ENCODE data around the gene OR52W1.

OR52W1 gene, protein sequence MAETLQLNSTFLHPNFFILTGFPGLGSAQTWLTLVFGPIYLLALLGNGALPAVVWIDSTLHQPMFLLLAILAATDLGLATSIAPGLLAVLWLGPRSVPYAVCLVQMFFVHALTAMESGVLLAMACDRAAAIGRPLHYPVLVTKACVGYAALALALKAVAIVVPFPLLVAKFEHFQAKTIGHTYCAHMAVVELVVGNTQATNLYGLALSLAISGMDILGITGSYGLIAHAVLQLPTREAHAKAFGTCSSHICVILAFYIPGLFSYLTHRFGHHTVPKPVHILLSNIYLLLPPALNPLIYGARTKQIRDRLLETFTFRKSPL

DNA sequence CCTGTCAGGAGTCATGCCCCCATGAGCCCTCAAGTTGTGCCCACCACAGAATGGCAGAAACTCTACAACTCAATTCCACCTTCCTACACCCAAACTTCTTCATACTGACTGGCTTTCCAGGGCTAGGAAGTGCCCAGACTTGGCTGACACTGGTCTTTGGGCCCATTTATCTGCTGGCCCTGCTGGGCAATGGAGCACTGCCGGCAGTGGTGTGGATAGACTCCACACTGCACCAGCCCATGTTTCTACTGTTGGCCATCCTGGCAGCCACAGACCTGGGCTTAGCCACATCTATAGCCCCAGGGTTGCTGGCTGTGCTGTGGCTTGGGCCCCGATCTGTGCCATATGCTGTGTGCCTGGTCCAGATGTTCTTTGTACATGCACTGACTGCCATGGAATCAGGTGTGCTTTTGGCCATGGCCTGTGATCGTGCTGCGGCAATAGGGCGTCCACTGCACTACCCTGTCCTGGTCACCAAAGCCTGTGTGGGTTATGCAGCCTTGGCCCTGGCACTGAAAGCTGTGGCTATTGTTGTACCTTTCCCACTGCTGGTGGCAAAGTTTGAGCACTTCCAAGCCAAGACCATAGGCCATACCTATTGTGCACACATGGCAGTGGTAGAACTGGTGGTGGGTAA is at the start of gene OR52W1:
Gene OR52W1, plus strand, starts transcription at position 51 of the 637 bp plus-strand sequence. Its CDS starts 0 bp downstream, at position 51.
- no peak for DNase-seq

DNA sequence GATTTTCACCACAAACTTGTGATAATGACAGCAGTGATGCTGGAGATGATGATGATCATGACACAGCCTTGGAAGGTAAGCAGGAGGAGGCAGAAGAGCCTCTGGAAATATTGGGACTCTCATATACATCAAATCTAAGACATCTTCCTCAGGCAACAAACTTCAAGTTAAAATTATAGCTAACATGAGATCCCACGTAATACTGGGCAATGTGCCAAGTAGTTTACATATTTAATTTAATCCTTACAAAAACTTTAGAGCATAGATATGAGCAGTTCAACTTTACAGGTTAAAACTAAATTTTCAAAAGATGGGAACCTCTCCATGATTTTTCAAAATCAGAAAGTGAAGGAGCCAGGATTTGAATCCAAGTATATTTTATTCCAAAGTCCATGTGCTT is 47.9 kb upstream of the OR52W1 start:
- no peak for DNase-seq

DNA sequence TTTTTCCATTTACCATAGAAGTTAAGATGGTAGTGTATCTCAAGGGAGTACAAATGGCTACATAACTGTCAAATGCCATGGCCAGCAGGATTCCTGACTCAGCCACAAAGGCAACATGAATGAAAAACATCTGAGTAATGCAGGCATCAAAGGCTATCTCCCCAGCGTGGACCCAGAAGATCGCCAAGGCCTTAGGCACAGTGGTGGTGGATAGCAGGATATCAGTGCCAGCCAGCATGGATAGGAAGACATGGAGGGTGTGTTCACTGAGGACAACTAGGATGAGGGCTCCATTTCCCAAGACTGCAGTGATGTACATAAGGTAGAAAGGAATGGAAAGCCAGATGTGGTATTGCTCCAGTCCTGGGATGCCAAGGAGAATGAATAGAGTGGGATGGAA is 46.9 kb upstream of the OR52W1 start:
- DNase-seq = no peak

DNA sequence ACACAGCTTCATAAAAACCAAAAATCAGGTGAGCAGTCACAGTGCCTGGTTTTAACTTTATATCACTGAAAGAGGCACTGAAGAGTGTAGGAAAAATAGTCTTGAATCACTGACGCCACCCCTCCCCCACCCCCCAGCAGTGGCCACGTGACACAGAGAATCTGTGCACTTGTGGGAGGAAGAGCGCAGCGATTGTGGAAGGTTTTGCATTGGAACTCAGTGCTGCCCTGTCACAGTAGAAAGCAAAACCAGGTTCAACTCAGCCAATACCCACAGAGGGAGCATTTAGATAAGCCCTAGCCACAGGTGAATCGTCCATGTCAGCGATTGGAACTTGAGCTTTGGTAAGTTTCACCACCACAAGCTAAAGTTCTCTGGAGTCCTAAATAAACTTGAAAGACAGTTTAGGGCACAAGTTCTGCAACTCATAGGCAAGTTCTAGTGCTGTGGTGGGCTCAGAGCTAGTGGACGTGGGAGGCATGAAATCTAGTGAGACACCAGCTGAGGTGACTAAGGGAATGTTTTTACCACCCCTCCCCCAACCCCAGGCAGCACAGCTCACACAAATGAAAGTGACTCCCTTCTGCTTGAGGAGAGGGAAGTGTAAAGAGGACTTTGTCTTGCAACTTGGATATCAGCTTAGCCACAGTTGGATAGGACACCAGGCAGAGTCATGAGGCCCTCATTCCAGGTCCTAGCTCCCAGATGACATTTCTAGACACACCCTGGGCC is 42.2 kb upstream of the OR52W1 start:
- no peak for DNase-seq

DNA sequence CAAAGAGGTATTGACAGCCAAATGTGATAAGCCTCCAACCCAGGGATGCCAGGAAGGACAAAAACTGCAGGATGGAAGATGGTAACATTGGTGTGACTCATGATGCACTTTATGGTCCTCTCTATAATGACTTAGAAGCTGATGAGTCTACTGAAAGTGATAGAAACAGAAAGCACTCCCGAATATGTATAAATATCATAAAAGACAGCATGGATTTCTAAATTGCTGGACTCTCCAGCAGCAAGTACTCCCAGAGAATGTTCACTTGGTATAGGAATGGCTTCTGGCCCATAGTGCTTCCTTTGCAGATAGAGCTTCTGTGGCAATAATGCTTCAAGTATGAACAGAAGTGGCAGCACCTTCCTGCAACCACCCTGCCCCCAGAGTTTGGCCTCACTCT is 28.8 kb upstream of the OR52W1 start, which contains the start of gene OR52B2:
Gene OR52B2, minus strand, starts transcription at position 101 of the 400 bp plus-strand sequence. Its CDS starts 0 bp downstream, at position 101.
- no peak for DNase-seq

DNA sequence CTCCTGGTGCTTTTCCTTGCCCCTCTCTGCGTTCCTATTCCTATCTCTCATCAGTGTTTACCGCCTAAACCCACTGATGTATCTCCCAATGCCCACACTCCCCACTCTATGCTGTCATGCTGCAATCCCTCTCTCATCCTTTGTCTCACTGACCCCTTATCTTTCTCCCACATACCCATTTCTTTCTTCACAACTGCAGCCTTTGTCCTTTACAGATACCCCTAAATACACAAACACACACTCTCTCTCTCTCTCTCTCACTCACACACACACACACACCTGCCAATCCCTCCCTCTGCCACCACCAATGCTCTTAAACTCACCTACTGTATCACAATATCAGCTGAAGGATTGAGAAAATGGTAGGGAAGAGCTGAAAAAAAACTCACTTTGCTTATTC is 23.6 kb upstream of the OR52W1 start:
- DNase-seq = no peak

DNA sequence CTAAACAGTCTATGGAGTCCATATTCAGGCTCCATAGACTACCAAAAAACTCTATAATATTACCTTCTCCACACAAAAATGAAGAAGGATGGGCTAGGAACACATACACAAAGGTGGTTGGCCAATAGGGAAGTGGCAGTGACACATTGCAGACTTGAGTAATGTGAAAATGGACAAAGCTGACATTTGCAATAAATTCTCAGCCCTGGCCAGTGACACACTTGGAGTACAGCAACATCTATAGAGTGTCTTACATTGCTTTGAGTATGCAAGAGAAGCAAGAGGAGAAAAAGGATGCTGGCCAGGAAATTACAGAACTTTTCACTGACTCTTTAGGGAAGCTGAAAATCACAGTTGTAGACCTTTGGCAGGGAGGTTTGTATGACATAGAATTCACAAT is 7.3 kb upstream of the OR52W1 start:
- DNase-seq = no peak

DNA sequence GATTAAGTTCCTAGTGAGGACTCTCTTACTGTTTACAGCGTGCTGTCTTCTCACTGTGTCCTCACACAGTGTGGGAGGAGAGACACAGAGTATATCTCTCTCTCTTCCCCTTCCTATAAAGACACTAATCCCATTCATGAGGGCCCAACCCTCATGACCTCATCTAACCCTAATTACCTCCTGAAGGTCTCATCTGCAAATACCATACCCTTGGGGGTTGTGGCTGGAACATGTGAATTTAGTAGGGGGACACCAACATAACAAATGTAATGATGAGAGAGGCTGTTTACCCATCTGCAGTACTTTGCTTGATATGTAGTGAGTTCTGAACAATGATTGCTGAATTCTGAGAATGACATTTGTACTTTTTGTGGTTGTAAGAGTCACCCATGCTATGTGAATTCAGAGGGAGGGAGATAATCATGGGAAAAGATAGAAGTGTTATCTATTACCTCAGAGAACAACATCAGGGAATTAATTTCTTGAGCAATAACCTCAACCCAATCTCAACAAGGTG is 4.9 kb upstream of the OR52W1 start:
- DNase-seq = no peak

DNA sequence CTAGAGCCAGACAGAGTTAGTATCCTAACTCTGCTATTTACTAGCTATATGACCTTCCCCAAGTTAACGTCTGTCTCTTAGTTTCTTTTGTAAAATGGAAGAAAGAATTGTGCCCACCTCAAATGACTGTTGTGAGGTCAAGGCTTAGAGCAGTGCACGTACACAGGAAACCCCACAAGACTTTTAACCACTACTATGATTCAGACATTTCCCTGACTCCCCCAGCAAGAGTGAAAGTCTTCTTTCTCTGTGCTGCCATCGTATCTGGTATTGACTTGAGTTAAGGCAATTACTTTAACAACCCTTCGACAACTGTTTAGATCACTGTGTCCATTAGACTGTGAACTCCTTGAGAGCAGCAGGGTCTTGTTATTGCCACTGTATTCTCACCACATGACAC is 2.6 kb upstream of the OR52W1 start:
- DNase-seq = no peak

DNA sequence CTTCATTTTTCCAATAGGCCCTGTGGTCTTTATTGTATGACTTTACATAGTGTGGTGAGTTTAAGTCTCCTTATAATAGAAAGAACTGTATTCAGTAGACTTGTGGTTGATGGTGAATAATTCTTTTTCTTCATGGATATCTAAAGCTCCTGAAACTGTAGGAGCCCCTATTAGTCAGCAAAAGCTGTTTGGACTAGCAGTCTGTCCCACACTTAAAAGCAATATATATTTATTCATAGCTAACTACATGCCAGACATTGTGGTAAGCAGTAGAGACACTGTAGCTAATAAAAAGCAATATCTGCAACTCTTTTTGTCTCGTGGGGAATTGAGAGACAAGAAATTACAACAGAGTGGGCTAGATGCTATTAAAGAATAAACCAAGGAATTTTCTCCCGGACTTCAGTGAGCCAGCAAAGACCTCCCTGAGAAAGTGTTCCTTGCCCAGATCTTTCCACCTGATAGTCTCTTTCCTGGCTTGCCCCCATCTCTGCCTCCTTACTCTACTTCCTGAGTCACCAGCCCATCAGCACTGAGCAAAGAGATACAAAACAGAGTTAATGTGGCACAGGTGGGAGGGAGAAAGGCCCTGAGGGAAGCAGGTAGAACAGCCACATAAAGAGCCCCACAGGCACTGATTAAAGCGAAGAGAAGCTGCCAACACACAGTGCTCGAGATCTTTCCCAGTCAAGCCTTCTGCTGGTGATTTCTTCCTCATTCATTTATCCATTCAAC is 1.4 kb upstream of the OR52W1 start:
- DNase-seq = no peak

DNA sequence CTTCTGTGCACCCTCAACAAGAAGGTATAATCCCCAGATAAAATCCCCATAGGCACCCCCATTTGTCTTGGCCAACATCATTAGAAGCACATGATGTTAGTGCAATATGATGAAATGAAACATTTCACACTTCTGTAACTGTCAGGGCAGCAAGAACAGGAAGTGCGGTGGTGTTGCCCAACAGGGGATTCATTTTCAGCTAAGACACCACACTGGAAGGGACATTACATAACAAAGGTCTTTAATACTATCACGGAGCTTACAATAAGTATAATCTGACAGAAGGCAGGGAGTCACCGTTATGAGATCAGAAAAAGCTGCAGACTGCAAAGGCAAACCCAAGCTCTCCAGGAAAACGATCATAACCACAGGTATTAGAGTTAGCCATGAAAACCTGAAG is 2.0 kb downstream of the OR52W1 start:
- DNase-seq = no peak

DNA sequence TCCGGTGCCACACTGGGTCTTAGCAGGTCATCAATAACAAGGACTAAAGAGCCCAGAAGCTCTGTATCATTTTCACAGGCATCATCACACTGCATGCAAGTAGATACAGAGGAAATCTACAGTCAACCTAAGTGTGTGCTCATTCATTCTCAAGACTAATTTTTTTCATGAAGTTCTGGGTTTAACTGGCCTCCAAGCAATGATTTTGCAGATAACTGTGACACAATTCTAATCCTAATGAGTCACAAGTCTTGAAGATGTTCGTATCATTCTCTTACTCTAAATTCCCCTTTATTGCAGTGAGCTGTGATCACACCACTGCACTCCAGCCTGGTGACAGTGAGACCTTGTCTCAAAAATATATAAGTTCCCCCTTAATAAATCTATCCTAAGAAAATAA is 2.5 kb downstream of the OR52W1 start:
- DNase-seq = no peak

DNA sequence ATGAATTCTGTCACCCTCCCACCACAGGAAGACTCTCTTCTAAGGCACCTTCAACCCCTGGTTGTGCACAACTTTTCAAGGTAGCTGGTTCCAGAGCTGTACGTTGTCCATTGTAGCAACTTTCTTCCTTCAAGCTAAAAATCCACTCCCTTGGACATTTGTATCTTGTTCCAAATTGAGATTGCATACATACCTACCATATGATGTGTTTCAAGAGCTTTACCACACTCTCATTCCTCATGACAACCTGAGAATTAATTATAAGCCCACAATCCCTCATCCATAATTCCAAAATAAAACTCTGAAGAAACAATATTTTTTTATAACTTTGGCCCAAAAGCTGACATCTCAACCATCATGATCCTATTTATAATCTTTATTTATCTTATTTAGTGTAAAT is 3.0 kb downstream of the OR52W1 start:
- DNase-seq = no peak

DNA sequence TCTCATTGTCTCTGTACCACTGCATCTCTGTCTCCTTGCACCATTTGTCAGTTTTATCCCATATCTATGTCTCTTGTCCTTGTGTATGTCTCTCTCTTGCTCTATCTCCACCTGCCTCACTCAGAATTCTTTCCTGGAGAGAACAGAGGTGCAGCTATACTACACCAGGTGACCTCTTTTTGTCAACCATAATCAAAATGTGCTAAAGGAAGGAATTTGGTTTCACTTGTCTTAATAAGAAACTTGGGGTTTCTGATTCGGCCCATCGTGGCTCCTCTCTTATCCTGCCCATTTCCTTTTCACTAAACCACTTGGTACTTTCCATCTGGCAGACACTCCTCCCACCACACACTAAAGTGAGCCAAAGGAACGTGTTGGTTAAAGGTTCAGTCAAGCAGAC is 4.3 kb downstream of the OR52W1 start:
- no peak for DNase-seq

DNA sequence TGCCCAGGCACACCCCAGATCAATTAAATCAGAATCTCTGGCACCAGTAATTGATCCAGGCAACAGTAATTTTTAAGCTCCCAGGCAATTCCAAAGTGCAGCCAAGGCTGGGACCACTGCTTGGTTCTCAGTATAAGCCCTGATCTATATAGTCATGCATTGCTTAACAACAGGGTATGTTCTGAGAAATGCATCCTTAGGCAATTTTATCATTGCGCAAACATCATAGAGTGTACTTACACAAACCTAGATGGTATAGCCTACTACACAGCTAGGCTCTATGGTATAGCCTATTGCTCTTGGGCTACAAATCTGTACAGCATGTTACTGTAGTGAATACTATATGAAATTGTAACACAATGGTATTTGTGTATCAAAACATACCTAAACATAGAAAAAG is 5.7 kb downstream of the OR52W1 start:
- no peak for DNase-seq

DNA sequence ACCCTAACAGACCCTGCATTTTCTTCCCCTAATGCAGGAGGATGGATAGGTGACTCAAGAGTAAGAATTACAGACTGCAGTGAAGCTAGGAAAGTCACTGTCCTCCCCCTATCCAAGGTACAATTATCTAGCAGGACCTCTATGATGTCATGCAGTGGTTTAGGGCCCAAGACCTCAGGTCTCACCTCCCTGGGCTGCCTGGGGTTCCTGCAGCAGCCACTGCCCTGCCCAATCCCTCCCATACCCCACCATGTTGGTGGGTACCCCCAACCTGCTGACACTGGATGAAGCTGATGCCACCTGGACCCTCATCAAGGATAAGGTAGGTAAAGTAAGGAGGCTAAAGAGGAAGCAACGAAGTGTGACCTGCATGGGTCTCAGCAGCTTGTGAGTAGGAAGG is 6.3 kb downstream of the OR52W1 start, which contains the start of gene C11orf42:
Gene C11orf42, plus strand, starts transcription at position 192 of the 400 bp plus-strand sequence. Its CDS starts 59 bp downstream, at position 251.
- DNase-seq = no peak

DNA sequence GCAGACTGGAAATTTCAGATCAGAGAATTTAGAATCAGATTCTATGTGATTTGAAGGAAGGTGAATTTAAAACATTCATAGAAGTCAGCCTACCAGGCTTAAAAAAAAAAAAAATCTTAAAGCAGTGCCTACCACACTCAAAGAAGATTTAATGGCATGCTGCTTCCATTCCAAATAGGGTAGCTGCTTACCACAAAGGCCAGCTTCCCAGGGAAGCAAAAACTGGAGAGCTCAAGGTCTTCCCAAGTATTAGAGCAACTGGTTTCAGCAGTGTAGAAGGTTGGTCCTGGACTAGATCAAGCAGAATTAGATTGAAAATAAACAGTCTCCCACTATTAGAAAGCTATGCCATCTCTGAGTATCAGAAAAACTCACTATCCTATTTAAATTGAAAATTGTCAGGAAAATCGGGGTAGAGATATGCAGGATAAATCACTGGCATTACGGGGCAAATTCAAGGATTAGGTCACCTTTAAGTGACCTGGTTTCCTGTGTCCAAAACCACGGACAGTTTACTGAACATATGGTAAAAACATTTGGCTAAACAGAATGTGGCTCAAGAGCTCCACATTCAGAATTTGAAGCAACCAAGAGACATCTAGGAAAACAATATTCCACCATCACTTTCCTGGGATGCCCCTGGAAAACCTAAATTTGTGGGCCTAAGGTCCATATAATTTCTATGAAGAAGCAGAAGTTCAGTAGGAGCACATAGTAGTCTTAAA is 7.6 kb downstream of the OR52W1 start:
- DNase-seq = no peak

DNA sequence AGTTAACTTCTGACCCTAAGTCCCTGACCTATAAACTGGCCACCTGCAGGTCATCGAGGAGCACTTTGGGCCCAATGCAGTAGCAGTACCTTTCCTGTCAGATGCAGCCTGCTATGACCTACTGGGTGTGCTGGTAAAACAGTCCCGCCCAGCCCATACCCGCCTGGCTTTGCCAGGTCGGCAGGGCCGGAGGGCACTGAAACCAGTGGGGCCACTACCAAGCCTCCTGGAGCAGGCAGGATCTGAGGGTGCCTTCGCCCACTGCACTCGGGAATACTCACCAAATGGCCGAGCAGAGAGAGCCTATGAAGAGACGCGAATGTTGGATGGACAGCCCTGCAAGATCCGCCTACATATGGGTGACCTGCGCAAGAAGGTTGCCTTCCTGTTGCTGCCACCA is 10.8 kb downstream of the OR52W1 start:
- DNase-seq = no peak

DNA sequence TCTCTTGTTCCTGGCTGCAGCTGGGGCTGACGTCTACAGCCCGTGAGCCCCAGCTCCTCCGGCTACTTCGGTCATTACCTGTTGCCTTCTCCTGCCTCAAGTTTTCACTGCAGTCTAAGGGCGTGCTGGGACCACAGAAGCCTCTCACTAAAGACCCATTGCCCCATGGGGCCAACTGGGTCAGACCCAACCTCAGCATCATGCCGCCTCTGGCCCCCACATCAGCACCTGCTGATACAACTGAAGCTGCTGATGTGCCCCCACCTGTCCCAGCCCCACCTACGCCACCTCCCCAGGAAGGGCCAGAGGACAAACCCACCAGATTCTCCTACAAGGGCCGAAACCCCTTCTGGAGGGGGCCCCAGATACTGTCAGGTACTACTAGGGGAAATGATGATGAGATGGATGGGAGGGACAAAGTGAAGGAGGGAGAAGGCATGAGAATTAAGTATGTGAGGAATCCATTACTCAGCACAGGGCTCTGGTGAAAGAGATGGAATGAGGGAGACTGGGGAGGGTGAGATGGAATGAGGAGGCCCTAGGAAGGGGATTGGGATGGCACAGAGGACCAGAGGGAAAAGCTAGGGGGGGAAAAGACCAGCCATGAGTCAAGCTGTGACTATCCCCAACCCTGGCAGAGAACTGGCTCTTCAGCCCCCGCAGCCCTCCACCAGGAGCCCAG is 11.4 kb downstream of the OR52W1 start:
- DNase-seq = no peak

DNA sequence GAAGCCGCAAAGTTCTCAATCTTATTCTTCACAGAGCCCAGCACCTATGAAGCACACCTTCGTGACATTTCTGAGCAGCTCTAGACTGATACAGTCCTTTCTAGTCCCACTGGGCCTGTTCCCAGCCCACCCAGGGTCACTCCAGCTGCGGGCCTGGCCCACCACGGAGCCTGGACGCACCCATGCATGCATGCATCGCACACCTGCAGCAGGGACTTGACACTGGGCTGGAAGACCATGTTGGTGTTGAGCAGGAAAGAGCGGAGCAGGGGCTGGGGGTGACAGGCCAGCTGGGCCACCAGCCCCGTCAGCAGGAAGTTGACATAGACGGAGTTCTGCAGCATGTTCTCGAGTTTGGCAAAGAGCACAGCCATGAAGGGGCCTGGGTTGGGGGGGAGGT is 15.5 kb downstream of the OR52W1 start:
- no peak for DNase-seq

DNA sequence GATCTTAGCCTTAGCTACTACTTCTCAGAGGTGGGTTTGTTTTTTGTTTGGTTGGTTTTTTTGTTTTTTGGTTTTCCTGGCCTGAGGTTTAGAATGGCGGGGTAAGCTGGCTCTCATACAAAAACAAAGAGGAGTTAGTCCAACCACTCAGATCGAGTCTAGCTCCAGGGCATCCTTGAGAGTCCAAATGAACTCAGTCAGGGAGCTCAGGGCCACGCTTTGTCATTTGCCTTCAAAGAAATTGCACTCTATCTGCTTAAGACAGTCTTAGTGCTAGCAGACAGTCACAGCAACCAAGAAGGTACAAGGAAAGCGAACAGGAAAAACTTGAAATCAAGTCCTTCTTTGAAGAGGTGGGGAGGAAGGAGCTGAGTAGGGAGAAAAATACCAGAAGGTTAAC is 17.5 kb downstream of the OR52W1 start:
- DNase-seq = no peak

DNA sequence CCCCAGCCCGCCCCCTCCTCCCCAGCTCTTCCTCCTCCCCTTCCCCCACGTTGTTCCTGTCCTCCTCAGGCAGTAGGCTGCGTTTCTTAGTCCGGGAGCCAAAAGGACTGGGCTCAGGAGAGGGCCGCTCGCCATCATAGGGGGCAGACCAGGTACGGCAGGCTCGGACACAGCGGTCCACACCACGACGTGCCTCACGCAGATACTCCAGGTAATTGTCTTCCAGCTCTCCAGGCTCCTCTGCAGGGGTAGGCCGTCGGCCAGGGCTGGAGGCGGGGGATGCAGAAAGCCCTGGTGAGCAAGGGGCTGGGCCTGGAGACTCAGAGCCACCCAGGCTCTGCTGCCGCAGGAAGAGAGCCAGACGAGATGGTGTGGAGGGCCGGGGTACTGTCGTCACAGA is 18.7 kb downstream of the OR52W1 start:
- no peak for DNase-seq

Measured in kidney glomerular epithelial cell (primary cell).